GM18867 (cell line): ENCODE results near the gene PNPLA6.

Source experiments
- ATAC-seq: cut with Tn5 transposase; IDR thresholded peaks from one replicate; pipeline ENCODE4 v1.9.1; 2021; ENCODE audit warnings: mild to moderate bottlenecking, moderate library complexity; ENCODE audit not compliant: unreplicated experiment

PNPLA6 gene

DNA sequence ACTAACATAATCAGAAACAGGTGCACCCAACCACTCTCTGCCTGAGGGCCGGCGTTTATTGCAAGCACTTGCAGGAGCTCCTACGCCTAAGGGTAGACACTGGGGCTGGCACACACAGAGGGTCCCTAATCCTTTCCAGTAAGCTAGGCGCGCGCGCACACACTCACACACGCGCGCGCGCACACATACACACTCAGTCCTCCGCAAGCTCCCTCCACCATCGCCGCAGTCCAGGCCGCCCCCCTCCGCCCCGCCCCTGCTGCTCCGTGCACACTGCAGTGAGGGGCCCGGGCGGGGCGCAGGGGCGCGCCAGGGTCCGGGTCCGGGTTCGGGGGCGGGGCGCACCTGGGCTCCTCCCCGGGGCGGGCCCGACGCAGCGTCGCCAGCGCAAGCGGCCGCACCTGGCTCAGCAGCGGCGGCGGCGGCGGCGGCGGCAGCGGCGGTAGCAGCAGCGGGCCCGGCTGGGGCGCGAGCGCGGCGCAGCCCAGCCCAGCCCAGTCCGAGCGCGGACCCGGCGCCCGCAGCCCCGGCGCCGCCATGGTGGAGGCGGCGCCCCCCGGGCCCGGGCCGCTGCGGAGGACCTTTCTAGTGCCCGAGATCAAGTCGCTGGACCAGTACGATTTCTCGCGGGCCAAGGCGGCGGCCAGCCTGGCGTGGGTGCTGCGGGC is 60.1 kb downstream of the PNPLA6 start, which contains the start of gene CAMSAP3:
Gene CAMSAP3, plus strand, starts transcription at position 398 of the 668 bp plus-strand sequence. Its CDS starts 140 bp downstream, at position 538.
- ATAC-seq, result no peak

DNA sequence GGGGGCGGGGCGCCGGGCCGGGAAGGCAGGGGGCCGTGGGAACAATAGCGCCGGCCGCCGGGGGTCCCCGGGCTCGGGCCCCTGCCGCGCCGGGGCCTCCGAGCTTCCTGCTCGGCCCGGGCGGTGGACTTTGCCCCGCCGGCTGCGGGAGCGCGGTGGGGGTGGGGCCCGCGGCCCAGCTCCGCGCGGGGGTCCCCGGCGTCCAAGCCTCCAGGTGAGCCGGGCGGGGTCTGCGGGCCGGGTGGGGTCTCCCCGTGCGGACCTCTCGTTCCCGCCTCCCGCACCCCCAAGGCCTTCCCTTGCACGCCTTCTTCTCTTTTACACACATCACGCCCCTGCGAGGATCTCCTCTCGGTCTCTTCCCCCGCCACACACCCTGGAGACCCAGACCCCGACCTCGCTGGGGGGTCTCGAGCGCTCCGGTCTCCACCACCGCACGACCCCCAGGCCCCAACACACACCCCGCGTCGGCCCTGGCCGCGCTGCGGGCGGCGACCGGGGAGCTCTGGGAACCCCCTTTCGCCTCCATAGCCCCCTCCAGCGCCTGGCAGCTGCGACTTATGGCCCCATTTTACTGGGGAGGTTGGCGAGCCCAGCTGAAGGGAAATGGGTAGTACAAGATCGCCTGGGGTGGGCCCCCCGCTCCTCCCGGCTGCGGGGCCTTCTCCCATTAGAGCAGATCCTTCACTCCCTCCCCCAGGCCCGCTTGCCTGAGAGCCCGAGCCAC is 60.9 kb downstream of the PNPLA6 start:
- no peak for ATAC-seq

DNA sequence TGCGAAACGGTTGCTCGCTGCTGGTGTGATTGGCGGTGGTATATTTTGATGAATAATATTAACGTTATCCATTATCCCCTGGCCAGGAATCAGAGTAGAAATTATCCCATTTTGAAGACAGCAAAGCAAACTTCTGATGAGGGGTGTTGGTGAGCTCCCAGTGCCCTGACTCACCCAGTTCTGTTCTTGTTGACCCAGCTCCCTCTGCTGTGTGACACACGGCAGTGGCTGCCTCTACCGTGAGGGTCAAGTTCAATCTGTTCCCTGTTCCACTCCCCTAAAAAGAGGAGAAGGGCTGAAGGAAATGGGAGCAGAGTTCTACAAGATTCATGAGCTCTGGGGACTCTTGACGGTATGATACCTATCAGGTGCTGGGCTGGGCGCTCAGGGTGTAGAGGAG is 62.2 kb downstream of the PNPLA6 start:
- no peak for ATAC-seq

DNA sequence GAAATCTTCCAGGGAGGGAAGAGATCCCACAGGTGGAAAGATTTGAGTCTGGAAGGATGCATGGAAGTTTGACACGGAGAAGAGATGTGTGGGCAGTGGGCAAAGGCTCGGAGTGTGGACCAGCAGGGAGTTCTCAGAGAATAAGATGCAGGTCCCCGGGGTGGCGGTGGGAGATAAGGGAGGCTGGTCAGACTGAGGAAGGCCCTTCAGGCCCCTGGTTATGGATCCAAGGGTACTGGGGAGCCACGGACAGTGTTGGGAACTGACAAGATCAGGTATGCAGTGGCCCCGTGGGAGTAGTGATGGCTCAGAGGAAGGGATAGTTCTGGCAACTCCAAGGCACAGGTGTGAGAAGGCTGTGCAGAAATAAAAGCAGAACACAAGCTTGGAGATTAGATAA is 62.7 kb downstream of the PNPLA6 start:
- no peak for ATAC-seq

DNA sequence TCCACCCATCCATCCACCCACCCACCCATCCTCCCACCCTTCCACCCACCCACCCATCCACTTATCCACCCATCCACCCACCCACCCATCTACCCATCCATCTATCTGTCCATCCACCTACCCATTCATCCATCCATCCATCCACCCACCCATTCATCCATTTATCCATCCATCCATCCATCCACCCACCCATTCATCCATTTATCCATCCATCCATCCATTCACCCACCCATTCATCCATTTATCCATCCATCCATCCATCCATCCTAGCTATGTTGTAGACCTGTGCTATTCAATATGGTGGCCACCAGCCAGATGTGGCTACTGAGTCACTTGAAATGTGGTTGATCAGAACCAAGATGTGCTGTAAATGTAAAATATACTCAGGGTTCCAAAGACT is 65.2 kb downstream of the PNPLA6 start:
- no peak for ATAC-seq

DNA sequence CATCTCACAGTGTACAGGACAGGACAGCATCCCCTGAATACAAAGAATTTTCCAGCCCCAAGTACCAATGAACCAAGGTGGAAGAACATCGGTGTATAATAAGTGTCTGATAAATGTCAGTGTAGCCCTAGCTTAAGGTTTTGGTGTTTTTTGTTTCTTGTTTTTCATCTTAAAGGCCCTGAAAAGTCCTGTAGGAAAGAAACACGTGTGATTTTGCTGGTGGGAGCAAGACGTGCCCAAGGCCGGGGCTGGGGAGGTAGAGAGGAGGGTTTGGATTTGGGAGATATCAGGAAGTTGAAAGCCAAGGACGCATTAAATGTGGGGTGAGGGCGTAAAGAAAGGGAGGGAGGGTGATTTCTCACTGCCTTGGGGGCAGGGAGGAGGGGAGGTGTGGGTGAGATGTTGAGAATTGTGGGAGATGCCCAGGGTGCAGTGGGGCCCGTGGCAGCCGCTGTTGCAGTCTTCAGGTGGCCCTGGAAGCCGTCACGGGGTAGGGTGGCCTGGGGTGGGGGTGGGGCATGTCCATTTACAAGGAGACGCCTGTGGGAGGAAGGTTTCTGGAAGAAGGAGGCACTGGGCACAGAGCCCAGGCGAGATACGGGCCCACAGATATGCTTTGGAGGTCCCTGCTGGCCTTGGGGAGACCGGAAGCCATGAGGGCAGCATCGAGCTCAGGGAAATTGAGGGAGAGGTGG is 66.9 kb downstream of the PNPLA6 start:
- ATAC-seq, result no peak

DNA sequence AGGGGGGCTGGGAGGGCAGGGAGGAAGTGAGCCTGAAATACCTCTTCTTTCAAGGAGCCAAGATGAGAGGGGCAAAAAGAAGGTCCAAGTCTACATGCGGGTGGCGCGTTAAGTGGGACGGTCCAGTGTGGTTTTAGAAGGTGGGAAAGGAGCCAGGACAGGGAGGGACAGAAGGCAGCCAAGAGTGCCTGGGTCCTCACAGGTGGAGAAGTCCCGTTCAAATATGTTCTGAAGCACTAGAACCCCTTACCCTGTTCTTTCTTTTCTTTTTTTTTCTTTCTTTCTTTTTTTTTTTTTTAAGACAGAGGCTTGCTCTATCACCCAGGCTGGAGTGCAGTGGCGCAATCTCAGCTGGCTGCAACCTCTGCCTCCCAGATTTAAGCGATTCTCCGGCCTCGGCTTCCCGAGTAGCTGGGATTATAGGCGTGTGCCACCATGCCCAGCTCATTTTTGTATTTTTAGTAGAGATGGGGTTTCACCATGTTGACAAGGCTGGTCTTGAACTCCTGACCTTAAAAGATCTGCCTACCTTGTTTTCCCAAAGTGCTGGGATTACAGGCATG is 67.5 kb downstream of the PNPLA6 start:
- no peak for ATAC-seq

DNA sequence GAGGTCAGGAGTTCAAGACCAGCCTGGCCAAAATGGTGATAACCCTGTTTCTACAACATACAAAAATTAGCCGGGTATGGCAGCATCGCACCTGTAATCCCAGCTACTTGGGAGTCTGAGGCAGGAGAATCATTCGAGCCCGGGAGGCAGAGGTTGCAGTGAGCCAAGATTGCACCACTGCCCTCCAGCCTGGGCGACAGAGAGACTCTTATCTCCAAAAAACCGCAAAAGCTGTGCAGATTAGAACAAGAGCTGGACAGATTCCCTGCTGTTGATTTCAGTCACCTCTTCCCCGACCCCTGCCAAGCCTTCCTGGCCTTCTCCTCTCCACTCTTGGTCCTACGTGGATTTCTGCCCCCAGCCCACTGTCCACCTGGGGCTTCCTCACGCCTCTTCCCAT is 68.4 kb downstream of the PNPLA6 start:
- ATAC-seq, result no peak

DNA sequence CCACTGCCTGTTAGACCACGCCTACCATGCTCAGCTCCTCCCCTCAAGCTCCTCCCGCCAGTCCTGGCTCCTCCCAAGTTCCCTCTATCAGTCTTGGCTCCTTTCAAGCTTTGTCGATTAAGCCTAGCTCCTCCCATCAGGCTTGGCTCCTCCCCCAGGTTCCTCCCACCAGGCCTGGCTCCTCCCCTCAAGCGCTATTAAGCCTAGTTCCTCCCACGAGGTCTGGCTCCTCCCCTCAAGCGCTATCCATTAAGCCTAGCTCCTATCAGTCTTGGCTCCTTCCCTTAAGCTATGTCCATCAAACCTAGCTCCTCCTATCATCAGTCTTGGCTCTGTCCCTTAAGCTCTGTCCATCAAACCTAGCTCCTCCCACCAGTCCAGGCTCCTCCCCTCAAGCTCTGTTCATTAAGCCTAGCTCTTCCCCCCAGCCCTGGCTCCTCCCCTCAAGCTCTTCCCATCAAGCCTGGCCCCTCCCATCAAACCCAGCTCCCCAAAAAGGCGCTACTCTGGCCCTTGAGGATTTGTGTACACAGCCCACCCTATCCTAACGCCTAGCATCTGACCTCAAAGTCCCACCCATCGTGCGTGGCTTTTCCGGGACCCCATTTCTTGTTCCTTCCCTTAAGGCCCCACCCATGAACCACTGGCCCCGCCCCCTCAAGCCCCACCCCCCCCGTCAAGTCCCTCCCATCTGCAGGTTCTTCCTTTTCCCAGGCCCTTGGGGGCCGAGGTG is 70.1 kb downstream of the PNPLA6 start:
- ATAC-seq, result no peak

DNA sequence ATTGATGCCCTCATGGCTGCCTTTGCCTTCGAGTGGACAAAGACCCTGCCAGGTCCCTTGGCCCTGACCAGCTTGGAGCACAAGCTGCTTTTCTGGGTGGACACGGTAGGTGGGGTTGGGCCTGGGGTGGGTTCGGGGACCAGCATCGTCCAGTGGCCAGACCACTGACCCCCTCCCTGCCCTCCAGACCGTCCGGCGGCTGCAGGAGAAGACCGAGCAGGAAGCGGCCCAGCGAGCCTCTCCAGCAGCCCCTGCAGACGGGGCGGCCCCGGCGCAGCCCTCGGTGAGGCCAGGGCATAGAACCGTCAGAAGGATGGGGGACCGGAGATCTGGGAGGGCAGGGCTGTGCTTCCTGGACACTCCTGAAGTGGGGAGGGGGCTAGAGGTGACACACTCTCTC is 70.8 kb downstream of the PNPLA6 start:
- no peak for ATAC-seq

DNA sequence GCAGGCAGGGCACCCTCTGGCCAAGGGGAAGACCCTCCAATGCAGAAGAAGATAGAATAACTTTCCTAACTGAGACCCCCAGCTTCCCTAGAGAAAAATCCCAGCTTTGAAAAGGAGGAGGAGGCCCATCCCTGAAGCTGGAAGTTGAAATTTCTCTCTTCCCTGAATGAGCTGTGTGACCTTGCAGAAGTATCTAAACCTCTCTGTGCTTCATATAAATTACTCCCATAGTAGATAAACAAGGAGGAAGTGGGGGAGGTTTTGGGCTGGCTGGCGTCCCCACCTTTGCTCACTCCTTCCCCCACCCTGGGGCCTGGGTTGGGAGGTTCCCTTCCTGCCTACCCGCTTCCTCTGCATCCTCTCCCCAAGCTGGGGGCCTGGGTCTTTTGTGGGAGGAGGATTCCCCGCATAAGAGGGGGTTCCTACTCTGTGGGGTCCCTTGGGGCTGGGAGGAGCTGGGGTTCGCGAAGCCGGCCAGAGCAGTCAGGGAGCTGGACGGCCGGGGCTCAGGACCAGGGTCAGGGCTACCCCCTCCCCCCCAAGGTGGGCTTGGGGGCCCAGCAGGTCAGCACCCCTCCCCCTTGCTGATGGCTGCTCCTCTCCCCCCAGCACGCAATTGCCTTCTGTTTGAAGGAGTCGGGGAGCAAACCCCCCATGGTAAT is 71.8 kb downstream of the PNPLA6 start:
- ATAC-seq, result no peak

DNA sequence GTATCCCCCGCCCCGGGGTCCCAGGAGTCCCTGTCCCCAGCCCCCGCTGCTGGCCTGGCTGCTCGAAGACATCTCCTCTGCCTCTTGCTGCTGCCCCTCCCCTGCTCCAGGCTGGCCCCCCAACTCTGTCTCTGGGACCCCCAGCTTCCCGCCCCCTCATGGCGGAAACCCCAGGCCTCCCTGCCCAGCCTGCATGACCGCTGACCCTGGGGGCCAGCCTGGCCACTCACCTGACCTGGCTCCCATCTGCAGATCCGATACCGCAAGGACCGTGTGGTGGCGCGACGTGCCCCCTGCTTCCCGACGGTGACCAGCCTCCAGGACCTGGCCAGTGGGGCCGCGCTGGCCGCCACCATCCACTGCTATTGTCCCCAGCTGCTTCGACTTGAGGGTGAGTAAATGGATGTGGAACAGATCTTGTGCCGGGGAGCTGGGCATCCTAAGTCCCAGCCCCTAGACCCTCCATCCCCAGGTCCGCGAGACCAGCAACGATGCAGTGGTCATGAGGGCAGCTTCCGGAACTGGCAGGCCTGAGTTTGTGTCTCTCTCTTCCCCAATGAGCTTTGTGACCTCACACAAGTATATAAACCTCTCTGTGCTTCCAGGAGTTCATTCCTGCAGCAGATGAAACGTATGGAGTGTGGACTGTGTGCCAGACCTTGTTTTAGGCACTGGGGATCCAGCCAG is 72.5 kb downstream of the PNPLA6 start:
- ATAC-seq, result no peak

DNA sequence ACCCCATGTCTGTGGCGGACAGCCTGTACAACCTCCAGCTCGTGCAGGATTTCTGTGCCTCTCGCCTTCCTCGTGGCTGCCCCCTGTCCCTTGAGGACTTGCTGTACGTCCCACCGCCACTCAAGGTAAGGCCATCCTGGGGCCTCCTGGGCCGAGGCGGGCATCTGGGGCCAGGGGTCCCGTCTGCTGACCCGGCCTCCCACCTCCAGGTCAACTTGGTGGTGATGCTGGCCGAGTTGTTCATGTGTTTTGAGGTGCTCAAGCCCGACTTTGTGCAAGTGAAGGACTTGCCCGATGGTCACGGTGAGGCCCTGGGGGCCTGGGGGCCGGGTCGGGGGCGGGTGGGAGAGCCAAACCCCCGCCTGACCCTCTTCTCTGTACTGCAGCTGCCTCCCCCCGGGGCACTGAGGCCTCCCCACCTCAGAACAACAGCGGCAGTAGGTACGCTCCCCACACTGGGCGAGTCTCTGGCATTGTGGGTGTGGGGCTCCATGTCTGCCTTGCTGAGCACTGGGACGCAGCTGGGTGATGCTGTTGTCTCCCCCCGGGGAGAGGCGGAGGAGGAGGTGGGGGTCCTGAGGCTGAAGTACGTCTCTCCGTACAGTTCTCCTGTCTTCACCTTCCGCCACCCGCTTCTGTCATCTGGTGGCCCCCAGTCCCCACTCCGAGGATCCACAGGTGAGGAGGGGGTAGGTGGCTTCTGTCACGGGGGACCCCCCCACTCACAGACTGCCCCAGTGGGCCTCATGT is 75.1 kb downstream of the PNPLA6 start:
- ATAC-seq, result no peak
